K562 (cell line): ENCODE data around the gene SNPH. TPM values are rescaled to one million over a fixed set of nuclear protein-coding genes. Genes with fewer than 3 reads are reported as not detected.

Source experiments
- ATAC-seq: fragments of 200-7000 bp; cut with Tn5 transposase; 3 replicates; pipeline ENCODE4 v1.9.1; 2020; ENCODE audit warnings: moderate library complexity
- BruUV-seq: library from RNA; stranded (reverse); fragments of 400-500 nt; replicated peaks from 2 replicates; lab custom pipeline; 2021; lab: Mats Ljungman, UMichigan
- CTCF ChIA-PET: fragments of 300-600 bp; formaldehyde crosslinking; extraction: SDS; loops from one replicate; lab custom pipeline; 2021; ENCODE audit warnings: low intra/inter-chr PET ratio; lab: Yijun Ruan, JAX
- POLR2A ChIA-PET: fragments of 300-600, 350-650 bp; sonication (Branson Sonifier 250); formaldehyde crosslinking; extraction: SDS; loops from one replicate; lab custom pipeline; 2021; ENCODE audit warnings: antibody characterized with exemption, inconsistent platforms; lab: Yijun Ruan, JAX
- DNase-seq, 4 experiments: peaks; one replicate each; pipeline versions ENCODE4 v3.0.0 to v3.0.0-alpha.2; 2011 to 2018; ENCODE audit warnings: low spot score in 3 of 4, mixed read lengths in 3 of 4; ENCODE audit errors: extremely low read depth in 1 of 4
- FAIRE-seq: peaks from 2 replicates; lab custom pipeline; 2011; peaks lifted over from hg19 to GRCh38; lab: Jason Lieb, UNC
- H2AFZ ChIP-seq: 2 replicates; pipeline ENCODE4 v1.6.0; 2011; ENCODE audit warnings: low read depth, low read length, control low read depth, inconsistent platforms
- H3K27ac ChIP-seq: fragments of 200-600 bp; 3 replicates; pipeline ENCODE4 v1.8.0; 2011; ENCODE audit warnings: low read depth, mild to moderate bottlenecking, control low read depth, inconsistent platforms, low read length, moderate library complexity, mixed read lengths; ENCODE audit errors: extremely low read depth
- H3K27me3 ChIP-seq, 2 experiments: fragments of 300-600 bp in 1 of 2; 2 replicates in 1 of 2; 3 replicates in 1 of 2; pipeline versions ENCODE4 v1.6.0 to v1.8.0; 2011; ENCODE audit warnings: inconsistent platforms in 2 of 2, low read length in 2 of 2, mild to moderate bottlenecking in 1 of 2, mixed read lengths in 1 of 2, moderate library complexity in 1 of 2; ENCODE audit not compliant: control insufficient read depth in 2 of 2, insufficient read depth in 2 of 2
- H3K36me3 ChIP-seq: fragments of 300-600 bp; 3 replicates; pipeline ENCODE4 v1.8.0; 2011; ENCODE audit warnings: mild to moderate bottlenecking, low read length, inconsistent platforms; ENCODE audit not compliant: control insufficient read depth, insufficient read depth
- H3K4me1 ChIP-seq, 2 experiments: fragments of 200-600 bp in 1 of 2; replicated peaks in 1 of 2; 2 replicates in 1 of 2; 3 replicates in 1 of 2; pipeline versions ENCODE4 v1.5.1 to v1.8.0; 2011; ENCODE audit warnings: inconsistent platforms in 2 of 2, low read length in 2 of 2, mild to moderate bottlenecking in 1 of 2, mixed read lengths in 1 of 2, moderate library complexity in 1 of 2; ENCODE audit not compliant: control insufficient read depth in 2 of 2, insufficient read depth in 2 of 2
- H3K4me2 ChIP-seq: 2 replicates; pipeline ENCODE4 v1.6.1; 2011; ENCODE audit warnings: low read length, control low read depth, inconsistent platforms, mixed read lengths; ENCODE audit not compliant: insufficient read depth
- H3K4me3 ChIP-seq: fragments of 200-600 bp; sonication (generic), shearing (Covaris generic); 2 replicates; pipeline ENCODE4 v1.5.1; 2016; ENCODE audit warnings: control low read depth, inconsistent platforms
- H3K79me2 ChIP-seq: fragments of 200-600 bp; 3 replicates; pipeline ENCODE4 v1.8.0; 2011; ENCODE audit warnings: low read length, inconsistent platforms; ENCODE audit not compliant: control insufficient read depth, insufficient read depth
- H3K9ac ChIP-seq, 2 experiments: 2 replicates each; pipeline versions ENCODE4 v1.6.0 to v1.6.1; 2011; ENCODE audit warnings: low read depth in 2 of 2, low read length in 2 of 2, control low read depth in 1 of 2, inconsistent platforms in 1 of 2, mild to moderate bottlenecking in 1 of 2, mixed read lengths in 1 of 2; ENCODE audit not compliant: insufficient read depth in 1 of 2
- H3K9me1 ChIP-seq: one replicate; pipeline ENCODE4 v1.6.0; 2011; ENCODE audit warnings: inconsistent platforms, mild to moderate bottlenecking, low read length, moderate library complexity; ENCODE audit not compliant: control insufficient read depth, insufficient read depth
- H3K9me3 ChIP-seq: replicated peaks from 2 replicates; pipeline ENCODE4 v1.5.1; 2011; ENCODE audit warnings: low read depth, low read length, inconsistent platforms; ENCODE audit not compliant: control insufficient read depth, insufficient read depth
- H4K20me1 ChIP-seq: replicated peaks from 2 replicates; pipeline ENCODE4 v1.6.1; 2011; ENCODE audit warnings: low read length, inconsistent platforms, mixed read lengths; ENCODE audit not compliant: control insufficient read depth, insufficient read depth
- ATF7 ChIP-seq: fragments of 450-650 bp; IDR thresholded peaks from 2 replicates; pipeline ENCODE4 v1.7.1; 2014; ENCODE audit warnings: mild to moderate bottlenecking, moderate library complexity
- CBFA2T2 ChIP-seq: fragments of 450-650 bp; conservative IDR thresholded peaks from 2 replicates; pipeline ENCODE4 v1.6.1; 2017; ENCODE audit warnings: mild to moderate bottlenecking
- ETS2 ChIP-seq: IDR thresholded peaks from 2 replicates; pipeline ENCODE4 v1.6.1; 2016; ENCODE audit warnings: borderline replicate concordance, missing genetic modification characterization, mild to moderate bottlenecking, moderate library complexity, missing compliant biosample characterization; ENCODE audit not compliant: poor library complexity, severe bottlenecking
- GABPA ChIP-seq: fragments of 200-800 bp; sonication (Bioruptor generic); conservative IDR thresholded peaks from 2 replicates; pipeline ENCODE4 v1.6.1; 2016; ENCODE audit warnings: low read depth, missing genetic modification characterization, missing compliant biosample characterization
- HCFC1 ChIP-seq: IDR thresholded peaks from 2 replicates; pipeline ENCODE4 v1.6.1; 2012; ENCODE audit warnings: low read depth, low read length, improper control_type of control experiment
- JUND ChIP-seq, 2 experiments: IDR thresholded peaks; 2 replicates in 1 of 2; 3 replicates in 1 of 2; pipeline ENCODE4 v1.6.1; 2011; ENCODE audit warnings: borderline replicate concordance in 2 of 2, low read depth in 2 of 2, low read length in 2 of 2, improper control_type of control experiment in 1 of 2, missing biosample characterization in 1 of 2, missing genetic modification characterization in 1 of 2, missing genetic modification reagents in 1 of 2
- PML ChIP-seq: IDR thresholded peaks from 2 replicates; pipeline ENCODE4 v1.6.1; 2012; ENCODE audit warnings: low read length, inconsistent platforms
- SMARCA4 ChIP-seq: fragments of 450-650 bp; IDR thresholded peaks from 2 replicates; pipeline ENCODE4 v1.6.1; 2016
- SREBF2 ChIP-seq: sonication (generic); formaldehyde crosslinking; IDR thresholded peaks from 2 replicates; pipeline ENCODE4 v1.4.0; 2020; ENCODE audit warnings: mild to moderate bottlenecking, missing genetic modification reagents
- YBX1 ChIP-seq: fragments of 450-650 bp; IDR thresholded peaks from 2 replicates; pipeline ENCODE4 v1.7.1; 2016; ENCODE audit warnings: mild to moderate bottlenecking
- ZNF143 ChIP-seq: sonication (generic); formaldehyde crosslinking; IDR thresholded peaks from 2 replicates; pipeline ENCODE4 v1.9.0; 2022; ENCODE audit warnings: mild to moderate bottlenecking, missing genetic modification reagents
- ZNF324 ChIP-seq: fragments of 250-450 bp; sonication (Bioruptor Pico); IDR thresholded peaks from 2 replicates; pipeline ENCODE4 v1.4.0; 2020; ENCODE audit warnings: mild to moderate bottlenecking
- ZNF384 ChIP-seq: IDR thresholded peaks from 2 replicates; pipeline ENCODE4 v1.6.1; 2012; ENCODE audit warnings: low read depth, low read length, improper control_type of control experiment
- ZNF507 ChIP-seq: conservative IDR thresholded peaks from 2 replicates; pipeline ENCODE4 v1.6.1; 2017; ENCODE audit warnings: missing genetic modification characterization, missing compliant biosample characterization
- WGBS: fragments of 100-300 bp; shearing (Covaris generic); methylation state at CpG from one replicate; pipeline ENCODE4 v1.1.6; 2016; ENCODE audit warnings: low coverage, mixed read lengths; ENCODE audit not compliant: insufficient coverage; ENCODE audit errors: missing lambda C conversion rate; 5-methylcytosine and 5-hydroxymethylcytosine counted together
- in situ Hi-C: fragments of 300-500 bp; cut with MboI; formaldehyde crosslinking; loops from 4 replicates; pipeline ENCODE4 v1.15.0; 2018; ENCODE audit warnings: inconsistent platforms, mixed read lengths
- intact Hi-C: fragments of 100-400 bp; cut with micrococcal nuclease; formaldehyde crosslinking; loops from 2 replicates; pipeline ENCODE4 v1.14.2; 2022
- polyA plus RNA-seq, 8 experiments: library from polyadenylated mRNA; depleted of rRNA in 4 of 8; stranded (reverse) in 5 of 8; unstranded in 3 of 8; fragments of >200 nt; fragmentation: Nextera tagmentation in 2 of 8; fragmentation: Illumina TruSeq in 1 of 8; extraction: Ambion mirVana in 2 of 8; extraction: Trizol in 1 of 8; gene quantifications; 2 replicates each; pipeline versions ENCODE4 v1.2.1 to v1.2.3, GENCODE V29; 2011 to 2014; ENCODE audit warnings: inconsistent platforms in 1 of 8, missing spikeins in 1 of 8
- total RNA-seq, 7 experiments: library from RNA; depleted of rRNA in 6 of 7; stranded (reverse); fragments of >200 nt in 6 of 7; fragmentation: Illumina TruSeq in 2 of 7; extraction: Trizol in 2 of 7; gene quantifications; 2 replicates each; pipeline versions ENCODE4 v1.2.1 to v1.2.3, GENCODE V29; 2011 to 2021; ENCODE audit warnings: low replicate concordance in 1 of 7
- TF ChIP-seq, protein P1 (sequence below): fragments of 450-650 bp; formaldehyde crosslinking; IDR thresholded peaks from 2 replicates; pipeline ENCODE4 v1.4.0; 2022; ENCODE audit warnings: missing genetic modification characterization

The SNPH gene
- total and polyA plus RNA-seq, 9 of the 15 experiments (the other 6 are each of a cell fraction or from before 2014, with no cell fraction given), result 0.03 to 4.2 (median 1.4) TPM

DNA sequence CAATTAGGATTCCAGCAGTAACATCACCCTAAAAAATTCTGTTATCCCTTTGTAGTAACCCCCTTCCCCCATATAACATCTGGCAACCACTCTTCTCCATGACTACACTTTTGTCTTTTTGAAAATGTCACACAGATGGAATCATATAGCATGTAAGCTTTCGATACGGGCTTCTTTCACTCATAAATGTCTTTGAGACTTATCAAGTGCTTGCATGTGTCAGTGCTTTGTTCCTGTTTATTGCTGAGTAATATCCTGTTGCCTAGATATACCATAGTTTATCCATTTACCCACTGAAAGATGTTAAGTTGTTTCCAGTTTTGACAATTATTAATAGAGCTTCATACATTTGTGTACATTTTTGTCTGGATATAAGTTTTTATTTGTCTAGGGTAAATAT, 10.4 kb upstream of the SNPH start (continued):
- TF ChIP-seq, protein P1, sequence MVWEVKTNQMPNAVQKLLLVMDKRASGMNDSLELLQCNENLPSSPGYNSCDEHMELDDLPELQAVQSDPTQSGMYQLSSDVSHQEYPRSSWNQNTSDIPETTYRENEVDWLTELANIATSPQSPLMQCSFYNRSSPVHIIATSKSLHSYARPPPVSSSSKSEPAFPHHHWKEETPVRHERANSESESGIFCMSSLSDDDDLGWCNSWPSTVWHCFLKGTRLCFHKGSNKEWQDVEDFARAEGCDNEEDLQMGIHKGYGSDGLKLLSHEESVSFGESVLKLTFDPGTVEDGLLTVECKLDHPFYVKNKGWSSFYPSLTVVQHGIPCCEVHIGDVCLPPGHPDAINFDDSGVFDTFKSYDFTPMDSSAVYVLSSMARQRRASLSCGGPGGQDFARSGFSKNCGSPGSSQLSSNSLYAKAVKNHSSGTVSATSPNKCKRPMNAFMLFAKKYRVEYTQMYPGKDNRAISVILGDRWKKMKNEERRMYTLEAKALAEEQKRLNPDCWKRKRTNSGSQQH (CRISPR knock-in tag), result no peak
- TF ChIP-seq YBX1 (no peak), SREBF2 (CRISPR knock-in tag) (no peak), ZNF507 (tag) (no peak), CBFA2T2 (peak; percentile 96), ETS2 (no peak)

DNA sequence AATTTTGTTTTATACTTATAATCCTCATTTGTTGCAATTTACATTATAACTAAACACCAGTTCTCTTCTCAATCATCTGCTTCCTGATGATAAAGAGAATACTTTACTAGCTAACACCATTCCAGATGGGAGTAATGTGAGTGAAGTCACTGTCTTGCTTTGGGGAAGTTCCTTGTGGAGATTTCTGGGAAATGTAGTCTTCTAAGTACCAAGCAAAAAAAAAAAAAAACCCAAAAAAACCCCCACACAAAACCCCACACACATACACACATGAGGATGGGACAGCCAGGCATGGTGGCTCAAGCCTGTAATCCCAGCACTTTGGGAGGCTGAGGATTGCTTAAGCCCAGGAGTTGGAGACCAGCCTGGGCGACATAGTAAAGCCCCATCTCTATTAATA, 2.2 kb upstream of the SNPH start:
- CTCF ChIA-PET, result no interaction called here
- TF ChIP-seq HCFC1, result peak; percentile 73
- 0 out of 2 replicates have a peak, but pooled peaks have one; percentile 24 for TF ChIP-seq ATF7
- TF ChIP-seq PML, result no peak
- 0 out of 2 replicates have a peak, but pooled peaks have one; percentile 13 for TF ChIP-seq SMARCA4
- peak; percentile 8; the same call in 1 of the 2 replicates for TF ChIP-seq JUND (IDR thresholded peaks at IDR 0.05; ENCODE audit: borderline replicate concordance, low read depth, low read length)
- TF ChIP-seq JUND (tag; IDR thresholded peaks at IDR 0.05; ENCODE audit: borderline replicate concordance, low read depth, low read length), result no peak; the same call in 2 of the 3 replicates
- TF ChIP-seq ZNF324 (CRISPR knock-in tag), result no peak
- peak; percentile 90 for TF ChIP-seq ZNF384
- TF ChIP-seq ZNF143 (CRISPR knock-in tag), result peak; percentile 62
- 0 out of 2 replicates have a peak, but pooled peaks have one; percentile 36 for TF ChIP-seq GABPA (tag)

More for the DNA sequence above, 2.2 kb upstream of the SNPH start:
- 89% methylated on average over 1 of the region's 1 CpG for WGBS
- Histone ChIP-seq H3K27ac (no peak overlapping the region; the same call in 2 of the 3 replicates), H2AFZ (0 out of 2 replicates have a peak overlapping the region, but pooled peaks have one; percentile 22), H3K9me1 (no peaks in the 10 kb centered on the region), H3K27me3 (no peaks in the 10 kb centered on the region), H3K4me1 (peaks cover 12 to 39% of the 10 kb centered on the region in 2 experiments), H3K4me3 (no peak overlapping the region), H3K79me2 (no peaks in the 10 kb centered on the region; the same call in 2 of the 3 replicates), H3K36me3 (no peaks in the 10 kb centered on the region), H3K4me2 (no peak overlapping the region), H4K20me1 (no peaks in the 10 kb centered on the region), H3K9ac (no peak overlapping the region), H3K9me3 (peaks cover 9% of the 10 kb centered on the region; the same call in 1 of the 2 replicates)
- intact Hi-C loops, result no loop called here
- peak in 1 of 4 experiments; percentile 47 for DNase-seq
- ATAC-seq, result no peak
- peak; percentile 26 for FAIRE-seq
- no TSS peak for BruUV-seq
- in situ Hi-C loops, result no loop called here
- POLR2A ChIA-PET, result interaction anchor here (1.6 kb wide), 1 partner anchor 11 kb away, joined by 3 read pairs; no protein-coding TSS in a partner anchor
